H4 (cell line): ENCODE results near the gene GJD4. TPM values are rescaled to one million over a fixed set of nuclear protein-coding genes. Genes with fewer than 3 reads are reported as not detected.
A peak's percentile ranks its signal among the peaks of the same experiment; 100 is the strongest.

Source experiments
- DNase-seq: peaks from one replicate; pipeline ENCODE4 v3.0.0-alpha.2; 2015; ENCODE audit warnings: low spot score
- total RNA-seq: library from RNA; depleted of rRNA; stranded (reverse); fragments of >200 nt; shearing (Covaris generic); gene quantifications from 2 replicates; pipeline ENCODE4 v1.2.3, GENCODE V29; 2014

The GJD4 gene
- total RNA-seq, 1 experiment from 2014 or later: not detected

DNA sequence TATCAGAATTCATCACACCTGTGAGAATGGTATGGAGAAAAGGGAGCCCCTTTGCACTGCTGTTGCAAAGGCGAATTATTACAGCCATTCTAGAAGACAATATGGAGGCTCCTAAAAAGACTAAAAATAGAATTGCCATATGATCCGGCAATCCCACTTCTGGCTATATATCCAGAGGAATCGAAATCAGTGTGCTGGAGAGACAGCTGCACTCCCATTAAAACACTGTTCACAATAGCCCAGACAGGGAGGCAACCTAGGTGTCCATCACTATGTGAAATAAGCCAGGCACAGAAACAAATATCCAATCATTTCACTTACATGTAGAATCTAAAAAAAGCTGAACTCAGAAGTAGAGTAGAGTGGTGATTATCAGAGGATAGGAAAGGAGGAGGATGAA lies 26.0 kb upstream of the GJD4 start:
- no peak for DNase-seq

DNA sequence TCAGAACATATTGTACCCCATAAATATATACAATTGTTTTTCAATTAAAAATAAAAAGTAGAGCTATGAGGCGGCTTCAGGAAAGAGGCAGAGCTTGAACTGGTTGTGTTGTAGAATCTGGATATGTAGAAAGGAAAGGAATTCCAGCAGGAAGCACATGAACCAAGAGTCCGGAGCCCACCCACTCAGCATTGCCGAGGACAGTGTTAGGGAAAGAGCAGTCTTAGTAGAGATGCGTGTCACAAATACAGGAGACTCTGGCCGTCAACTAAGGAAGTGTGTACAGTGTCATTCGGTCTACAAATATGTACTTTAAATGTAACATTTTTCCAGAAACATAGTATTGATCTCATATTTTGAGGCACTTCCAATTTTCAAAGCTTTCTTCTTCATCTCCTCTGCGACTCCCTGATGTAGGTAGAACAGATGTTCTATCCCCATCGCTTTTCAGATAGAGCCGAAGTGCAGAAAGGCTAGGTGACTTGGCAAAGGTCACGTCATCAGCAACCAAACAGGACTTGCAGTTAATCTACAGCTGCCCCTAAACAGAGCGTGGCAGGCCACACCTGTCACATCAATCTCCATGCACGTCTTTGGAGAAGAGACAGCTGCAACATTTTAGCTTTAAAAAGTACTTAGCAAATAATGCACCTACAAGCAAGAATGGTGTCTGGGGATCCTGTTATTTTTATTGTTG lies 25.3 kb upstream of the GJD4 start:
- DNase-seq: no peak

GRCh38 chr10:35580423-35580770 lies 24.7 kb upstream of the GJD4 start:
- DNase-seq: no peak

GRCh38 chr10:35581655-35582054 lies 23.5 kb upstream of the GJD4 start:
- no peak for DNase-seq

- DNase-seq: no peak
Observed at GRCh38 chr10:35584946-35585345, 20.2 kb upstream of the GJD4 start.

DNA sequence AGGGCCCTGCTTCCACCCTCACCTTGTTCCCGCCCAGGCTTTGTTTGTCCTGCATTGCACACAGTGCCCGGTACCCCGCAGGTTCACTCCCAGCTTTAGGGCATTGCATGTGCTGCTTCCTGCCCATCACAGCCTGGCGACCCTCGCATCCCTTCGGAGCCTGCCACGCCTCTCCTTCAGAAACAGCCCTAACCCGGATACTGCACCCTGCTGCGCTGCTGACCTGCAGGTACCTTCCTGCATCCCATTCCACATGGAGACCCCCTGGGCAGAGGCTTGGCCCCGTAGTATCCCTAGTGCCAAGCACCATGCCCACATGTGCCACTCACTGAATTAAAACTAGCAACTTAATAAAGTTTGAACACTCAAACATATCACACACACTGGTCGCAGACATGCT lies 19.8 kb upstream of the GJD4 start:
- DNase-seq: no peak

DNA sequence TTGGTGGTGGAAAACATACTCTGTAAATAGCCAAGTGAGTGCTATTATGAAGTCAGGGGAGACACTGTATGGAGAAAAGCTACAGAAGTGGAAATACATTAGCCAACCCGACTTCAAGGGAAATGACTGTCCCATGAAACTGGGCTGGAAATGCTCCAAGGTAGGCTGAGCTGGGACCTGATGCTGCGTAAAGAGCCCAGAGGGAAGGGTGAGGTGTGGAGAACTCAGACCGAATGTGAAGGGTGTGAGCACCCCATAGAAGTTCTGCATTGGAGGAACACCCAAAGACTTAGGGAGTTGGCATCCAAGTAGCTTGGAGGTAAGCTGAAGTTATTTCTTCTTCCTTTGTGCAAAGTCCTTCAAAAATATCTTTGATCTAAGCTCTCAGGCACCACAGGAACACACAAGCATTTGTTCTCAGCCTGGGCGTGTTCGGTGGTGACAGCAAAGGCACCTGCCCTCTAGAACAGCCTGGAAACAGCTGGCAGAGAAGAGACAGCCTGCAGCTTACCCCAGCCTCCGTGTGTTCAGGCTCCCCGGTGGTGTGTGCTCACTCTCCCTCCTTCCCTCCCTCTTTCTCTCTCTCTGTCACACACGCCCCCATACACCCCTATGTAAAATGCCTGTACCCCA lies 19.1 kb upstream of the GJD4 start:
- DNase-seq: no peak

GRCh38 chr10:35588836-35589235 lies 16.3 kb upstream of the GJD4 start:
- no peak for DNase-seq

GRCh38 chr10:35592441-35592840 lies 12.7 kb upstream of the GJD4 start:
- no peak for DNase-seq

DNA sequence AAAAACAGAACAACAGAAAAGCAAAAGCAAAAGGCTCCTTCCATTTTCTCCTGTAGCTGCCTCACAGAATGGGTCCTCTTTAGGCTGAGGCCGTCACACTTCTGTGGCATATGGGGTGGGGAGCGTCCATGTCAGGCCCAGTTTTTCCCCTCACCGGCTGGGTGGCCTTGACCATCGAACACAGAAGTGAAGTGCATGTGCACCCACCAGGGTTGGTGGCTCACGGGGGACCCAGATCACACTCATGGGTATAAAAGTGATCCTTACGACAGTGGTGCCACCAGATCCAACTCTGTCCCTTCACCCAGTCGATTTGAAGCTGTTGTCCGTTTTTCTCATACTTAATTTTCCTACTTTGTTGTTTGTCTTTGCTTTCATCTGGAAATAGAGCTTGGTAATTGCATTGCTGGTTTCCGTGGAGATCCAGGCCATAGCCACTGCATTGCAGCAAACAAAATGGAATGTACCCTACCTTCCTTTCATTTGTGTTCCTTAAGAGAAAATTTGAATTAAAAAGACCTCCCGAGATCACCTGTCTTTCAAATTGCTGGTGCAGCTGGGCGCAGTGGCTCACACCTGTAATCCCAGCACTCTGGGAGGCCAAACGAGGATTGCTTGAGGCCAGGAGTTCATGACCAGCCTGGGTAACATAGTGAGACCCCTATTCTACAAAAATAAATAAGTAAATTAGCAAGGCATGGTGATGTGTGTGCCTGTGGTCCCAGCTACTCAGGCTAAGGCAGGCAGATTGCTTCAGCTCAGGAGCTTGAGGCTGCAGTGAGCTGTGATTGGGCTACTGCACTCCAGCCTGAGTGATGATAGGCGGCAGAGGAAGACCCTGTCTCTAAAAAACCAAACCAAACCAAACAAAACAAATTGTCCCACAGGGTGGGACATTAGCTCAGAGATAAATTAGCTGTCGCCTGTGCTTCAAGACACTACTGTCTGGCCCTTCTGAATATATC lies 10.7 kb upstream of the GJD4 start:
- DNase-seq: no peak

DNA sequence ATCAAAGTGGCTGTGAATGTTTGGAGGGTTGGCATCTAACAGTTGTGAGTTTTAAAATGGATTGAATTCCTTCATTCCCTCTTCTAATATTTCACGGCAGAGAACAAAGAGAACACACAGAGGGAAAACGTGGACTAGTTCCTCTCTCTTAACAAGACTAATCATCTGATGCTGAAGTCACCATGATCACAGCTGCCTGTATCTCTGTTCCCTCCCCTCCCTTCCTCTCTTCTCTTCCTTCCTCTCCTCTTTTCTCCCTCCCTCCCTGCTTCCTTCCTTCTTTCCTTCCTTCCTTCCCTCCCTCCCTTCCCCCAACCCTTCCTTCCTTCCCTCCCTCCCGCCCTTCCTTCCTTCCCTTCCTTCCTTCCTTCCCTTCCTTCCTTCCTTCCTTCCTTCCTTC lies 10.0 kb upstream of the GJD4 start:
- no peak for DNase-seq

DNA sequence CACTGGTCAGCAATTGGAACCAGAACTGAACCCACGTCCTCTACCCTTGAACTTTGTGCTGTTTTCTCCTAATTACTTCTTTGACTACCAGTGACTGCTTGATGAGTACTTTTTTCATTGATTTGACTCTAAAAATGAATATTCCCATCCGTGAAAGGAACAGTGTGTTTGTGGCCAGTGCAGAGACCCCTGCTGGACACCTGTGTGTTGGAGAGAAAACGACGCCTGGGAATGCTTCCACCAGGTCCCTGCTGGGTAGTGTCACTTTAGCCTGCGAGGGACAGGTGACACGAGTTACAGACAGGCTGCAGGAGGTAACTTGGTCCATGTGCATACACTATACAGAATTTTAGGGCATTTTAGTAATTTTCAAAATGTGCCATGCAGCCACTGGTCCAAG lies 6.8 kb upstream of the GJD4 start:
- no peak for DNase-seq

GRCh38 chr10:35600193-35600592 lies 4.9 kb upstream of the GJD4 start:
- no peak for DNase-seq

GRCh38 chr10:35606430-35606829 lies 1.3 kb downstream of the GJD4 start:
- DNase-seq: no peak

DNA sequence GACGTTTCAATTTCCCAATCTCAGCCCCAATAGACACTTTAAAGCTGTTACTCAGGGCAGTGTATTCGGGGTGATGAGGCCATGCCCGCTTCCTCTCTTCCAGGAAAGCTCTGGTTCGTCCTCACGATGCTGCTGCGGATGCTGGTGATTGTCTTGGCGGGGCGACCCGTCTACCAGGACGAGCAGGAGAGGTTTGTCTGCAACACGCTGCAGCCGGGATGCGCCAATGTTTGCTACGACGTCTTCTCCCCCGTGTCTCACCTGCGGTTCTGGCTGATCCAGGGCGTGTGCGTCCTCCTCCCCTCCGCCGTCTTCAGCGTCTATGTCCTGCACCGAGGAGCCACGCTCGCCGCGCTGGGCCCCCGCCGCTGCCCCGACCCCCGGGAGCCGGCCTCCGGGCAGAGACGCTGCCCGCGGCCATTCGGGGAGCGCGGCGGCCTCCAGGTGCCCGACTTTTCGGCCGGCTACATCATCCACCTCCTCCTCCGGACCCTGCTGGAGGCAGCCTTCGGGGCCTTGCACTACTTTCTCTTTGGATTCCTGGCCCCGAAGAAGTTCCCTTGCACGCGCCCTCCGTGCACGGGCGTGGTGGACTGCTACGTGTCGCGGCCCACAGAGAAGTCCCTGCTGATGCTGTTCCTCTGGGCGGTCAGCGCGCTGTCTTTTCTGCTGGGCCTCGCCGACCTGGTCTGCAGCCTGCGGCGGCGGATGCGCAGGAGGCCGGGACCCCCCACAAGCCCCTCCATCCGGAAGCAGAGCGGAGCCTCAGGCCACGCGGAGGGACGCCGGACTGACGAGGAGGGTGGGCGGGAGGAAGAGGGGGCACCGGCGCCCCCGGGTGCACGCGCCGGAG lies 2.6 kb downstream of the GJD4 start:
- DNase-seq: no peak

- no peak for DNase-seq
Observed at GRCh38 chr10:35608328-35608672, 3.2 kb downstream of the GJD4 start.

DNA sequence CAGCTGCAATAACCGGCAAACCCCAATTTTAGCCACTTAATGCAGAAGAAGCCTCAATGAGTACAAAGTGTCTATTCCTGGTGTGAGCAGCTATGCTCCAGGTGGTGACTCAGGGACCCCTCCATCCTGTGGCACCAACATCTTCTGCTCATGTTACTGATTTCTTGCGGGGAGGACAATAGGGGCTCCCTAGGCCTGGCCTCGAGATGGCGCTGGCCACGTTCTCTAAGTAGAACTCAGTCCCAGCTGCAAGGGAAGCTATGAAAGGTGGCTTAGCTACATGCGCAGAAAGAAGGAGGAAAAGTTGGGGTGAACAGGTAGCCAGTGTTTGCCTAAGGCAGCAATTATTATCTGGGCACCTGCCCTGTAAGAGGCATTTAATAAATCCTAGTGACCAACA lies 6.6 kb downstream of the GJD4 start:
- no peak for DNase-seq

GRCh38 chr10:35612385-35613106 lies 7.4 kb downstream of the GJD4 start:
- DNase-seq: no peak

DNA sequence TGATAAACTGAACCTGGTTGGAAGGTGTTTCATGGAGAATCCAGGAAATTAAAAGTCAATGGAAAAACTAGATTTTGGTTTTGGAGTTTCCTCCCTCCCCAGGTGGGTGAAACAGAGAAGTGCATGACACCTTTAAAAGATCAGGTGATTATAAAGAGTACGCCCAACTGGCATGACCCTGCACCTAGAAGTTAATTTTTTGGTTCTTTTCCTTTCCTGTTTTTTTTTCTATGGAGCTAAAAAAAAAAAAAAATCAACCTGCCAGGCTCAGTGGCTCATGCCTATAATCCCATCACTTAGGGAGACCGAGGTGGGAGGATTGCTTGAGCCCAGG lies 7.9 kb downstream of the GJD4 start:
- DNase-seq: no peak

DNA sequence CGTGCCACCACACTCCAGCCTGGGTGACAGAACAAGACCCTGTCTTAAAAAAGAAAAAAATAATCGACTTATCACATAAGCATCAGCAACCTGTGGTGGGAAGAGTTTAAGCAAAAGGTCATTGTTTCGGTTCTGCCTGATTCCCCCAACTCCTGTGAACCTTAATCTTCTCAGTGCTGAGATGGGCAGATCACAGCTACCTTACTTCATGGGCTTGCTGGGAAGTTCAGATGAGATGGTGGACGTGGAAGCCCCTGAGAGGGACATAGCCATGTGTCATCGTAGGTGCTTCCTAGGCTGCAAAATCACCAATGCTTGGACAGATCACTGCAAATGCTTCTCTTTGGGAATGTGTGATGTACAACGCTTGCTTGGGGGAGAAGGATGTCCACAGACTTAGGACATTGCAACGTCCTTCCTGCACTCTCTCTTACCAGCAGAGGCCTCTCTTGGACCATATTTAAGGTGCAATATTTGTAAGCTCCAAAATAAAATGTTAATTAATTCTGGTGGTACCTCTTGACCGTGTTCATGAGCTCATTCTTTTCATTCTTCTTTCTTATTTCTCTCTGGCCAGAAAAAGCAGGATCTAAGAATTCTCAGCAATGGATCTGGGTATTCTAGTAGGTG lies 8.6 kb downstream of the GJD4 start:
- DNase-seq: peak; percentile 6

- no peak for DNase-seq
Observed at GRCh38 chr10:35614312-35614711, 9.2 kb downstream of the GJD4 start.
